ENCODE results near the gene WASHC3.

- TF ChIP-seq, protein P1, sequence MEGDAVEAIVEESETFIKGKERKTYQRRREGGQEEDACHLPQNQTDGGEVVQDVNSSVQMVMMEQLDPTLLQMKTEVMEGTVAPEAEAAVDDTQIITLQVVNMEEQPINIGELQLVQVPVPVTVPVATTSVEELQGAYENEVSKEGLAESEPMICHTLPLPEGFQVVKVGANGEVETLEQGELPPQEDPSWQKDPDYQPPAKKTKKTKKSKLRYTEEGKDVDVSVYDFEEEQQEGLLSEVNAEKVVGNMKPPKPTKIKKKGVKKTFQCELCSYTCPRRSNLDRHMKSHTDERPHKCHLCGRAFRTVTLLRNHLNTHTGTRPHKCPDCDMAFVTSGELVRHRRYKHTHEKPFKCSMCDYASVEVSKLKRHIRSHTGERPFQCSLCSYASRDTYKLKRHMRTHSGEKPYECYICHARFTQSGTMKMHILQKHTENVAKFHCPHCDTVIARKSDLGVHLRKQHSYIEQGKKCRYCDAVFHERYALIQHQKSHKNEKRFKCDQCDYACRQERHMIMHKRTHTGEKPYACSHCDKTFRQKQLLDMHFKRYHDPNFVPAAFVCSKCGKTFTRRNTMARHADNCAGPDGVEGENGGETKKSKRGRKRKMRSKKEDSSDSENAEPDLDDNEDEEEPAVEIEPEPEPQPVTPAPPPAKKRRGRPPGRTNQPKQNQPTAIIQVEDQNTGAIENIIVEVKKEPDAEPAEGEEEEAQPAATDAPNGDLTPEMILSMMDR (IDR thresholded peaks at IDR 0.05) = peak in 7 of 12 donors; percentile 14 to 42 (median 26)
- no peak for TF ChIP-seq POLR2A (IDR thresholded peaks at IDR 0.05)
These were observed 34.0 kb upstream of the WASHC3 start for GRCh38 chr12:102095677-102096263.

All from heart left ventricle (tissue), 13 donors.